ENCODE results near the gene CLEC2D.

Gene CLEC2D, protein sequence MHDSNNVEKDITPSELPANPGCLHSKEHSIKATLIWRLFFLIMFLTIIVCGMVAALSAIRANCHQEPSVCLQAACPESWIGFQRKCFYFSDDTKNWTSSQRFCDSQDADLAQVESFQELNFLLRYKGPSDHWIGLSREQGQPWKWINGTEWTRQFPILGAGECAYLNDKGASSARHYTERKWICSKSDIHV

DNA sequence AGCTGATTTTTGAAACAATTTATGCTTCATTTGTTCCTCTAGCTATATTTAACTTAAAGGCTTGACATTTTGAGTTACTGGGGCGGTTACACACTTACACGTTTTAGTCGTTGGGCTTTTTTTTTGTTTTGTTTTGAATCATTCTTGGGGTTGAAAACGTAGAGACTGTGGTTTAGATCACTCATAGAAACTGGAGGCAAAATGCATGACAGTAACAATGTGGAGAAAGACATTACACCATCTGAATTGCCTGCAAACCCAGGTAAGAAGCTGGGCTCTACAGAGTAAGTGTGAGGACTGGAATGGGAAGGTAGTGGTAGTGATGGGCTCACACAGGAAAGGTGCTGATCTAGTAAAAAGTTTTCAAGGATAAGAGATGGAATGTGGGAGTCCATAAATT is at the start of gene CLEC2D:
Gene CLEC2D (plus strand): TSS at position 180 of the 400 bp plus-strand sequence. CDS start 22 bp downstream, at position 202.
- H3K4me1 ChIP-seq (ENCODE audit: control insufficient read depth in 1 of 2, insufficient read depth in 2 of 2, low read length in 2 of 2), result peaks cover 0 to 8% of the 10 kb centered on the region in 2 donors
- no peaks in the 10 kb centered on the region for H3K27me3 ChIP-seq (ENCODE audit: low read depth, low read length)
- H3K27ac ChIP-seq (ENCODE audit: low read length), result no peak within 1 kb of the TSS
- H3K36me3 ChIP-seq (ENCODE audit: control insufficient read depth in 1 of 2, insufficient read depth in 2 of 2, low read length in 2 of 2), result peaks cover 0 to 17% of the 10 kb centered on the region in 2 donors
- no peaks in the 10 kb centered on the region for H3K9me3 ChIP-seq (ENCODE audit: control insufficient read depth in 1 of 2, low read length in 2 of 2)
- H3K4me3 ChIP-seq (ENCODE audit: low read depth in 1 of 2, low read length in 2 of 2), result no peak within 1 kb of the TSS

DNA sequence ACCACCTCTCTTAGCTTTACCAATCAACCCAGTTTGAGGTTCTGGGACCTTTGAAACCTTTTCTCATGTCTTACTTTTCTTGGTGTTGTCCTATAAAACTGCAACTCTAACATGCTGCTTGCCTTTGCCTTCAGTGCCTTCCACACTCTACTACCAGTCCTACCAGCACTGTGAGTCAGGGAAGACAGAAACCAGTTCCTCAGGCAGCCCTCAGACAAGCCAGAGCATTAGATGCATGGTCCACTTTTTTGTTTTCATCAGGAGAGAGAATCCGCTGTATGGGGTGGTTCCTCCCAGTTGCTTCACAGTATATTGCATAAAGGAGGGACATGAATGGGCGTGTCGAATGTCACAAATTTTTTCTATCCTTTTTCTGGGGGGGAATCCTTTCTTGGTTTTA is 44.5 kb upstream of the CLEC2D start:
- Histone ChIP-seq H3K27me3 (ENCODE audit: low read depth, low read length) (no peaks in the 10 kb centered on the region), H3K36me3 (ENCODE audit: control insufficient read depth in 1 of 2, insufficient read depth in 2 of 2, low read length in 2 of 2) (no peaks in the 10 kb centered on the region), H3K27ac (ENCODE audit: low read length) (no peak overlapping the region), H3K4me1 (ENCODE audit: control insufficient read depth in 1 of 2, insufficient read depth in 2 of 2, low read length in 2 of 2) (no peaks in the 10 kb centered on the region), H3K9me3 (ENCODE audit: control insufficient read depth in 1 of 2, low read length in 2 of 2) (no peaks in the 10 kb centered on the region), H3K4me3 (ENCODE audit: low read depth in 1 of 2, low read length in 2 of 2) (no peak overlapping the region)

DNA sequence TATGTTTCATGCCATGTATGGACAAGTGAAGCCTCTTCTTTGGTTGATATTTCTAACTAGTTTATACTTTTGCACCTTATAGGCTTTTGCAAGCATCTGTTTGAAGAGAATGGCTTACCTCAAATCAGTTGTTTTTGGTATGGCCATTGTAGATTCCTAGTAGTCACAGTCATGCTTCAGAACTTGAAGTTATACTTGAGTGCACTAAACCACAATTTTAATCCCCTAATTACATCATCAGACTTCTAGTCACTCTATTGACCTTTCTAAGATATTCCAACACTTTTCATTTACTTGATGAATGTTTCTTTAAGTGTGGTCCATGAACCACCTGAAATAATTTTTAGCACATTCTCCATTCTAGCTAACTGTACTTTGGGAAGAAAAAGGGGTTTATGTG is 43.2 kb upstream of the CLEC2D start:
- Histone ChIP-seq H3K4me1 (ENCODE audit: control insufficient read depth in 1 of 2, insufficient read depth in 2 of 2, low read length in 2 of 2) (no peaks in the 10 kb centered on the region), H3K36me3 (ENCODE audit: control insufficient read depth in 1 of 2, insufficient read depth in 2 of 2, low read length in 2 of 2) (no peaks in the 10 kb centered on the region), H3K27ac (ENCODE audit: low read length) (no peak overlapping the region)

DNA sequence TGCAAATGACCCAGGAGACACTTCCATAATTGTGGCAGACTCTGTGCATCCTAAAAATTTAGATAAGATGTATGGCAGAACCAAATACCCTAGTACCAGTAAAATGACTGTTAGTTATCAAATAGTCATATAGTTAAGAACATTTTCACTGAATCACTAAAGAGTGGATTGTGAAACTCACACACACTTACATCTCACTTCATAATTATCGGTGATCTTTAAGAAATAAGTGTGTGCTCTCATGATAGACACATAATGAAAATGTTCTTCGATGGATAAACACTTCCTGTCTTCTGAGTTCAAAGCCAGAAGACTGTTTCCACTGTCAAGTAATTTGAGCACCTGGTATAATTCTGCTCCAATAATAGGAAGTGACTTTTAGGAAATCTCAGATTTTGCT is 42.7 kb upstream of the CLEC2D start:
- Histone ChIP-seq H3K4me3 (ENCODE audit: low read depth in 1 of 2, low read length in 2 of 2) (no peak overlapping the region), H3K36me3 (ENCODE audit: control insufficient read depth in 1 of 2, insufficient read depth in 2 of 2, low read length in 2 of 2) (no peaks in the 10 kb centered on the region), H3K27ac (ENCODE audit: low read length) (no peak overlapping the region), H3K4me1 (ENCODE audit: control insufficient read depth in 1 of 2, insufficient read depth in 2 of 2, low read length in 2 of 2) (no peaks in the 10 kb centered on the region), H3K9me3 (ENCODE audit: control insufficient read depth in 1 of 2, low read length in 2 of 2) (no peaks in the 10 kb centered on the region), H3K27me3 (ENCODE audit: low read depth, low read length) (no peaks in the 10 kb centered on the region)

More for the DNA sequence above, 43.2 kb upstream of the CLEC2D start:
- Histone ChIP-seq H3K9me3 (ENCODE audit: control insufficient read depth in 1 of 2, low read length in 2 of 2) (no peaks in the 10 kb centered on the region), H3K4me3 (ENCODE audit: low read depth in 1 of 2, low read length in 2 of 2) (no peak overlapping the region), H3K27me3 (ENCODE audit: low read depth, low read length) (no peaks in the 10 kb centered on the region)

DNA sequence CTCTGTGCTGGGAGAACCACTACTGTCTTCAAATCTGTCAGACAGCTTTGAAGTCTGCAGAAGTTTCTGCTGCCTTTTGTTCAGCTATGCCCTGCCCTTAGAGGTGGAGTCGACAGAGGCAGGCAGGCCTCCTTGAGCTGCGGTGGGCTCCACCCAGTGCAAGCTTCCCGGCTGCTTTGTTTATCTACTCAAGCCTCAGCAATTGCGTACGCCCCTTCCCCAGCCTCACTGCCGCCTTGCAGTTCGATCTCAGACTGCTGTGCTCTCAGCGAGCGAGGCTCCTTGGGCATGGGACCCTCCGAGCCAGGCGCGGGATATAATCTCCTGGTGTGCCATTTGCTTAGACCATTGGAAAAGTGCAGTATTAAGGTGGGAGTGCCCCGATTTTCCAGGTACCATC is 36.7 kb upstream of the CLEC2D start:
- Histone ChIP-seq H3K4me3 (ENCODE audit: low read depth in 1 of 2, low read length in 2 of 2) (no peak overlapping the region), H3K9me3 (ENCODE audit: control insufficient read depth in 1 of 2, low read length in 2 of 2) (no peaks in the 10 kb centered on the region), H3K27me3 (ENCODE audit: low read depth, low read length) (no peaks in the 10 kb centered on the region), H3K4me1 (ENCODE audit: control insufficient read depth in 1 of 2, insufficient read depth in 2 of 2, low read length in 2 of 2) (no peaks in the 10 kb centered on the region), H3K36me3 (ENCODE audit: control insufficient read depth in 1 of 2, insufficient read depth in 2 of 2, low read length in 2 of 2) (no peaks in the 10 kb centered on the region), H3K27ac (ENCODE audit: low read length) (no peak overlapping the region)

DNA sequence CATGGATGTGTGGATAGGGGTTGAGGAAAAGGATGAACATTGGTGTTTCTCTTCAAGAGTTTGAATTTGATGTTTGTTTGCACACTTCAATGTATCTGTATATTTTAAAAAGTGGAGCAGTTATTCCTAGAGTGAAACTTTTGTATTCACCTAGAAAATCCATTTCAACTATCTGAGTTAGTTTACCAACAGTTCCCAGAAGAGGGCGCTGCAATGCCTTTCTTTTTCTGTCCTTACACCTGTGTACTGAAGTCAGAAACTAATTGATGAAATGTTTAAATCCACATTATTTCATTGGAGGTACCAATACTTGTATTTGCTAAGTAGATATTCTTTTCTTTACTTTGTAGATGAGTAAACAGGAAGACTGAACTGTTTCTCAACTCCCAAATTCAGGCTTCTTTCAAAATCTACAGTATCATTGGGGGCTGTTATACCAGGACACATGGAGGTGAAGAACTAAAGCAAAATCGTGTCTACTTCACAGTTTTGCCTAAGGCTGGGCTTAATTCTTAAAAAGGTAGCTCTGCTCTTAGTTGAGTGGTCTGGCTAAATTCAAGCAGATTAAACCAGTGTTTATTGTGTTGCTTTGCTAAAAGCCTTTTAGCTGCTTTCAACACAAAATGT is 35.2 kb upstream of the CLEC2D start:
- Histone ChIP-seq H3K9me3 (ENCODE audit: control insufficient read depth in 1 of 2, low read length in 2 of 2) (no peaks in the 10 kb centered on the region), H3K27ac (ENCODE audit: low read length) (no peak overlapping the region), H3K36me3 (ENCODE audit: control insufficient read depth in 1 of 2, insufficient read depth in 2 of 2, low read length in 2 of 2) (no peaks in the 10 kb centered on the region), H3K27me3 (ENCODE audit: low read depth, low read length) (no peaks in the 10 kb centered on the region), H3K4me1 (ENCODE audit: control insufficient read depth in 1 of 2, insufficient read depth in 2 of 2, low read length in 2 of 2) (no peaks in the 10 kb centered on the region), H3K4me3 (ENCODE audit: low read depth in 1 of 2, low read length in 2 of 2) (no peak overlapping the region)

DNA sequence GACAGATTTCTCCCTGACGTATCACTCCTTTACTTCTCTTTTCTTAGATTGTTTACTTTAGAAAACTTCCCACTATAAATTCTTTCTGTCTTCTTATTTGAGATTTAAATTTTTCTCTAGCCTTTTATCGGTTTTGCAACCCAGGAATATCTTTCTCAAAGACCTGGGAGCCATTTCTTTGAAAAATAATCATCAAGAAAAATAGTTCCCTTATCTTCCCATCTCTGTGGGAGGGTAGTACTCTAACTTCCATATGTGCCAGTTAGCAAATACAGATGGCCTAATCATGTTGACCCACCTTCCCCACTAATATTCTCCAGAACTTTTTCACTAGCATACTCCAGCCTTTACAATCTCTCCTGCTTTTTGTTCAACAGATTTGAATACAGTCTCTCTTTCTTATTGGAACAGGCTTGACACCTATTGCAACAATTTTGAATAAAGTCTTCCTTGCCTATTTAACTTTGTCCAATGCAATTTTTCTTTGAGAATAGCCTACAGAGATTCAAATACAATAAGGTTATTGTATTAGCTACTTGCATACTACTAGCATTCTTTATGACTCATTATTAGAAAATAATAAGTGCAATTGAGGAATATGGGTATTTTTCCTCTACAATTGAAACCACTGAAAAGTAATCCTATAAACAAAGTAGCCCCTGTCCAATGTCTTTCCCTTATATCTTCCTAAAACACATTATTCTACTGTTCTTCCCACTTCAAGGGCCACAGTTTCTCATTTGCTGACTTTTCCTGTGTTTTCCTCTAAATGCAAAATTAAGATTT is 34.4 kb upstream of the CLEC2D start:
- no peaks in the 10 kb centered on the region for H3K36me3 ChIP-seq (ENCODE audit: control insufficient read depth in 1 of 2, insufficient read depth in 2 of 2, low read length in 2 of 2)
- no peak overlapping the region for H3K27ac ChIP-seq (ENCODE audit: low read length)
- no peak overlapping the region for H3K4me3 ChIP-seq (ENCODE audit: low read depth in 1 of 2, low read length in 2 of 2)
- no peaks in the 10 kb centered on the region for H3K27me3 ChIP-seq (ENCODE audit: low read depth, low read length)
- no peaks in the 10 kb centered on the region for H3K4me1 ChIP-seq (ENCODE audit: control insufficient read depth in 1 of 2, insufficient read depth in 2 of 2, low read length in 2 of 2)
- H3K9me3 ChIP-seq (ENCODE audit: control insufficient read depth in 1 of 2, low read length in 2 of 2), result no peaks in the 10 kb centered on the region

DNA sequence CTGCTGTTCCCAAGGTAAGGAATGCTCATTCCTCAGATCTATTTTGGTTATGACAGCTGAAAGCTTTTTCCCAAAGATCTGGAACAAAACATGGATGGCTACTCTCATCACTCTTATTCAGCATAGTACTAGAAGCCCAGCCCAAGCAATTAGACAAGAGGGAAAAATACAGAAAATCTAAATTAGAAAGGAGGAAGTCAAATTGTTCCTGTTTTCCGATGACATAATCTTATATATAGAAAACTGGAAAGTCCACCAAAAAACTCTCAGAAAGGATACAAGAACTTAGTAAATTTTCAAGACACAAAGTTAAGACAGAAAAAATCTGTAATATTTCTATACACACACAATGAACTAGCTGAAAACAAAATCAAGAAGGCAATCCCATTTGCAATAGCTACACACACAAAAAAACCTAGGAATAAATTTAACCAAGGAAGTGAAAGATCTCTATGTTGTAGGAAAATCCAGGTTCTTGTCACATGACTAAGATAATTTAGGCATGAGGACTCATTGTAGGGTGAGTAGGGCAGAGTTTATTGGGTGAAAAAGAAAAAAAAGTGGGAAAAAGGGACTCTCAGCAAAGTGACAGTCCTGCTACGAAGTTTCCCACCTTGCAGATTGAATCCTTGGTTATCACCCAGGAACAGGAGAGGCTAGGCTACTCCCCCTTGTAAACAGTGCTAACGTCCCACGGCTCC is 33.2 kb upstream of the CLEC2D start:
- Histone ChIP-seq H3K4me3 (ENCODE audit: low read depth in 1 of 2, low read length in 2 of 2) (no peak overlapping the region), H3K27me3 (ENCODE audit: low read depth, low read length) (no peaks in the 10 kb centered on the region), H3K36me3 (ENCODE audit: control insufficient read depth in 1 of 2, insufficient read depth in 2 of 2, low read length in 2 of 2) (no peaks in the 10 kb centered on the region), H3K4me1 (ENCODE audit: control insufficient read depth in 1 of 2, insufficient read depth in 2 of 2, low read length in 2 of 2) (no peaks in the 10 kb centered on the region), H3K27ac (ENCODE audit: low read length) (no peak overlapping the region), H3K9me3 (ENCODE audit: control insufficient read depth in 1 of 2, low read length in 2 of 2) (no peaks in the 10 kb centered on the region)

DNA sequence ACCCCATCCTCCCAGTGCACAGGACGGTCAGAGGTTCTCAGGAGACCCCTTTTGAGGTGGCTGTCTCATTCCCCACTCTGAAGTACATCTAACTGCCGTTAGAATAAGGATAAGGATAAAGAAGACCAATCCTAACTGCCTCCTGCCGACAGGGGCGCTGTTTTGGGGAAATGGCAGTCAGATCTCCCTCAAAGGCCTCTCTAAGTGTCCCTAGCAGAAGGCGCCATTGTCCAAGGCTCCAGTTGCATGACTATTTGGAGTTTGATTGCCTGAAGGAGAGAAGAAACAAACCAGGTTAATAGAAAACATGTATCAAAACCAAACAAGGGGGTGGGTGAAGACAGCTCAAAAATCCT is 32.7 kb upstream of the CLEC2D start:
- H3K27me3 ChIP-seq (ENCODE audit: low read depth, low read length), result no peaks in the 10 kb centered on the region
- H3K9me3 ChIP-seq (ENCODE audit: control insufficient read depth in 1 of 2, low read length in 2 of 2), result no peaks in the 10 kb centered on the region
- no peak overlapping the region for H3K4me3 ChIP-seq (ENCODE audit: low read depth in 1 of 2, low read length in 2 of 2)
- H3K4me1 ChIP-seq (ENCODE audit: control insufficient read depth in 1 of 2, insufficient read depth in 2 of 2, low read length in 2 of 2), result no peaks in the 10 kb centered on the region
- no peaks in the 10 kb centered on the region for H3K36me3 ChIP-seq (ENCODE audit: control insufficient read depth in 1 of 2, insufficient read depth in 2 of 2, low read length in 2 of 2)
- no peak overlapping the region for H3K27ac ChIP-seq (ENCODE audit: low read length)

DNA sequence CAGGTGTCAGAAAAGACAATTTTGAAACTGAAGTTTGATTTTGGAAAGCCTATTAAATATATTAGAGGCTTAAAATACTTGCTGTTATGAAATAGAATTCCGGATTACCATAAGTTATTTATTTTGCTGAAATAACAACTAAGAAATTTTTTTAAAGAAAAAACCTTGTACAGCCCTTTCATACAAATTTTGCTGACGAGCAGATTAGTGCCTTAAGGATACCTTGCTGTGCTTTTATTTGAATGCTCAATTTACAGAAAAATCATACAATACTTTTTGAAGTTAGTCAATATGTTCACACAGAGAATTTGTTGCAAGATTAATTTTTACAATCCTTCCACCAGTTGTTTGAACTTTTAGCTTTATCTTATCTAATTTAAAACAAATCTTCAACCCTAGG is 29.5 kb upstream of the CLEC2D start:
- no peaks in the 10 kb centered on the region for H3K4me1 ChIP-seq (ENCODE audit: control insufficient read depth in 1 of 2, insufficient read depth in 2 of 2, low read length in 2 of 2)
- no peak overlapping the region for H3K4me3 ChIP-seq (ENCODE audit: low read depth in 1 of 2, low read length in 2 of 2)
- H3K9me3 ChIP-seq (ENCODE audit: control insufficient read depth in 1 of 2, low read length in 2 of 2), result no peaks in the 10 kb centered on the region
- H3K27ac ChIP-seq (ENCODE audit: low read length), result no peak overlapping the region
- H3K36me3 ChIP-seq (ENCODE audit: control insufficient read depth in 1 of 2, insufficient read depth in 2 of 2, low read length in 2 of 2), result no peaks in the 10 kb centered on the region
- H3K27me3 ChIP-seq (ENCODE audit: low read depth, low read length), result no peaks in the 10 kb centered on the region

DNA sequence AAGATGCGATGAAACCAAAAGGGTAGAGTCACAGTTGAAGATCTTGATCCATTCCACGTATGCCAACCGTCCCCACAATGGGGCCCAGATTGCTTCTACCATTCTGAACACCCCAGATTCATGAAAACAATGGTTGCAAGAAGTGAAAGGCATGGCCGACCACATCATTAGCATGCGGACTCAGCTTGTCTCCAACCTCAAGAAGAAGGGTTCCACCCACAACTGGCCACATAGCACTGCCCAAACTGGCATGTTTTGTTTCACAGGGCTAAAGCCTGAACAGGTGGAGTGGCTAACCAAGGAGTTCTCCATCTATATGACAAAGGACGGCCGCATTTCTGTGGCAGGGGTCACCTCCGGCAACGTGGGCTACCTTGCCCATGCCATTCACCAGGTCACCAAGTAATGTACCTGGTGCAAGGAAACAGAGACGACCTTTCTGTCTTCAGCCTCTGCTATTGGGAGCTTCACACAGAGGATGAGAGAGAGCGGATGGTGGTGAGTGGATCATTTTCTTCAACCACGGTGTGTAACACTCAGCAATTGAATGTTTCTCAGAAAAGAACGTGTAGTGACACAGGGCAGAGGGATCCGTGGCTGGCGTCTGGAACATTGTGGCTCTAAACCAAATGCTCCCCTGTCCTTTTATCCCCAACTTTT is 26.8 kb upstream of the CLEC2D start:
- Histone ChIP-seq H3K4me3 (ENCODE audit: low read depth in 1 of 2, low read length in 2 of 2) (no peak overlapping the region), H3K27ac (ENCODE audit: low read length) (no peak overlapping the region), H3K9me3 (ENCODE audit: control insufficient read depth in 1 of 2, low read length in 2 of 2) (no peaks in the 10 kb centered on the region), H3K4me1 (ENCODE audit: control insufficient read depth in 1 of 2, insufficient read depth in 2 of 2, low read length in 2 of 2) (no peaks in the 10 kb centered on the region), H3K27me3 (ENCODE audit: low read depth, low read length) (no peaks in the 10 kb centered on the region), H3K36me3 (ENCODE audit: control insufficient read depth in 1 of 2, insufficient read depth in 2 of 2, low read length in 2 of 2) (no peaks in the 10 kb centered on the region)

All from muscle layer of duodenum (tissue), 2 donors.